SU-DHL-6 (cell line): ENCODE results near the gene NTRK2.

ENCODE experiments used
- CTCF ChIP-seq: fragments of 200-600 bp; sonication (generic); IDR thresholded peaks from one replicate; pipeline ENCODE4 v1.5.1; 2017; ENCODE audit warnings: antibody characterized with exemption, mild to moderate bottlenecking, low read length, moderate library complexity; ENCODE audit not compliant: insufficient read depth, poor library complexity, severe bottlenecking
- EZH2phosphoT487 ChIP-seq: fragments of 200-600 bp; sonication (generic), shearing (Covaris generic); conservative IDR thresholded peaks from 2 replicates; pipeline ENCODE4 v1.6.1; 2018; ENCODE audit warnings: mild to moderate bottlenecking, antibody characterized with exemption, low read length, moderate library complexity, mixed read lengths

GRCh38 chr9:84893419-84894128, 224.0 kb downstream of the NTRK2 start:
- TF ChIP-seq CTCF (no peak), EZH2phosphoT487 (no peak)
